ENCODE data around the gene BIN2.

The BIN2 gene

GRCh38 chr12:51360315-51360714 is 36.3 kb upstream of the BIN2 start:
- no peak for TF ChIP-seq CTCF (conservative IDR thresholded peaks at IDR 0.05; ENCODE audit: low read length)
- H3K4me3 ChIP-seq (ENCODE audit: low read length), result no peak overlapping the region
- DNase-seq (ENCODE audit: low read depth), result no peak

- DNase-seq (ENCODE audit: low read depth), result no peak
- TF ChIP-seq CTCF (conservative IDR thresholded peaks at IDR 0.05; ENCODE audit: low read length), result no peak
- H3K4me3 ChIP-seq (ENCODE audit: low read length), result no peak overlapping the region
These were observed 35.9 kb upstream of the BIN2 start for GRCh38 chr12:51359851-51360250.

- TF ChIP-seq CTCF (conservative IDR thresholded peaks at IDR 0.05; ENCODE audit: low read length), result no peak
- no peak for DNase-seq (ENCODE audit: low read depth)
- no peak overlapping the region for H3K4me3 ChIP-seq (ENCODE audit: low read length)
These were observed 34.5 kb upstream of the BIN2 start for GRCh38 chr12:51358496-51358895.

- no peak overlapping the region for H3K4me3 ChIP-seq (ENCODE audit: low read length)
- DNase-seq (ENCODE audit: low read depth), result no peak
- no peak for TF ChIP-seq CTCF (conservative IDR thresholded peaks at IDR 0.05; ENCODE audit: low read length)
These were observed 33.5 kb upstream of the BIN2 start for GRCh38 chr12:51357374-51358047.

- DNase-seq (ENCODE audit: low read depth), result peak; percentile 58
- TF ChIP-seq CTCF (conservative IDR thresholded peaks at IDR 0.05; ENCODE audit: low read length), result peak; percentile 79
- no peak overlapping the region for H3K4me3 ChIP-seq (ENCODE audit: low read length)
These were observed 28.0 kb upstream of the BIN2 start for GRCh38 chr12:51351913-51352532.

- H3K4me3 ChIP-seq (ENCODE audit: low read length), result no peak overlapping the region
- peak; percentile 82 for DNase-seq (ENCODE audit: low read depth)
- no peak for TF ChIP-seq CTCF (conservative IDR thresholded peaks at IDR 0.05; ENCODE audit: low read length)
These were observed 25.1 kb upstream of the BIN2 start for GRCh38 chr12:51349026-51349425.

- H3K4me3 ChIP-seq (ENCODE audit: low read length), result no peak overlapping the region
- TF ChIP-seq CTCF (conservative IDR thresholded peaks at IDR 0.05; ENCODE audit: low read length), result no peak
- no peak for DNase-seq (ENCODE audit: low read depth)
These were observed 24.1 kb upstream of the BIN2 start for GRCh38 chr12:51348116-51348515.
